IMR-90 (cell line): ENCODE measurements around the gene CPA4. TPM values are rescaled to one million over a fixed set of nuclear protein-coding genes. Genes with fewer than 3 reads are reported as not detected.

Experiments
- ATAC-seq: fragments of 200-7000 bp; cut with Tn5 transposase; 2 replicates; pipeline ENCODE4 v1.9.1; 2020; ENCODE audit warnings: low read depth, mild to moderate bottlenecking, moderate library complexity
- BruUV-seq: library from RNA; stranded (reverse); fragments of 400-500 nt; replicated peaks from 2 replicates; lab custom pipeline; 2021; lab: Mats Ljungman, UMichigan
- CTCF ChIA-PET: fragments of 300-600 bp; formaldehyde crosslinking; extraction: SDS; loops from one replicate; lab custom pipeline; 2021; ENCODE audit warnings: antibody characterized with exemption; lab: Yijun Ruan, JAX
- POLR2A ChIA-PET: fragments of 300-600 bp; sonication (Branson Sonifier 250); formaldehyde crosslinking; loops from one replicate; lab custom pipeline; 2022; ENCODE audit warnings: antibody characterized with exemption; ENCODE audit not compliant: unreplicated experiment; lab: Charles Lee
- DNase-seq: peaks from one replicate; pipeline ENCODE4 v3.0.0; 2013
- H2AFZ ChIP-seq: replicated peaks from 2 replicates; pipeline ENCODE3; 2013; ENCODE audit warnings: low read length, mild to moderate bottlenecking; ENCODE audit not compliant: poor library complexity
- H2AK5ac ChIP-seq: 2 replicates; pipeline ENCODE4 v1.6.1; 2013; ENCODE audit warnings: low read depth, low read length, inconsistent platforms
- H2AK9ac ChIP-seq: replicated peaks from 2 replicates; pipeline ENCODE3; 2013; ENCODE audit warnings: mild to moderate bottlenecking, low read depth, low read length, moderate library complexity; ENCODE audit not compliant: poor library complexity
- H2BK120ac ChIP-seq: 2 replicates; pipeline ENCODE4 v1.6.1; 2013; ENCODE audit warnings: low read depth, low read length, inconsistent platforms
- H2BK15ac ChIP-seq: 3 replicates; pipeline ENCODE4 v1.6.1; 2013; ENCODE audit warnings: low read depth, low read length, inconsistent platforms
- H2BK20ac ChIP-seq: 2 replicates; pipeline ENCODE4 v1.6.1; 2013; ENCODE audit warnings: low read depth, mild to moderate bottlenecking, inconsistent platforms, low read length, moderate library complexity
- H2BK5ac ChIP-seq: 2 replicates; pipeline ENCODE4 v1.6.1; 2013; ENCODE audit warnings: mild to moderate bottlenecking, low read depth, low read length, inconsistent platforms; ENCODE audit not compliant: poor library complexity, severe bottlenecking
- H3K14ac ChIP-seq: replicated peaks from 2 replicates; pipeline ENCODE4 v1.6.1; 2013; ENCODE audit warnings: low read depth, low read length, inconsistent platforms
- H3K18ac ChIP-seq: 2 replicates; pipeline ENCODE4 v1.6.1; 2013; ENCODE audit warnings: low read depth, low read length, control low read depth
- H3K23ac ChIP-seq: 2 replicates; pipeline ENCODE4 v1.6.1; 2013; ENCODE audit warnings: low read depth, low read length, inconsistent platforms
- H3K27ac ChIP-seq: 2 replicates; pipeline ENCODE4 v1.5.1; 2013; ENCODE audit warnings: mild to moderate bottlenecking, control low read depth, low read length; ENCODE audit not compliant: insufficient read depth
- H3K27me3 ChIP-seq: 2 replicates; pipeline ENCODE4 v1.6.1; 2013; ENCODE audit warnings: low read length; ENCODE audit not compliant: control insufficient read depth, insufficient read depth
- H3K36me3 ChIP-seq: 2 replicates; pipeline ENCODE4 v1.6.1; 2013; ENCODE audit warnings: low read length, mixed read lengths; ENCODE audit not compliant: control insufficient read depth, insufficient read depth
- H3K4ac ChIP-seq: 2 replicates; pipeline ENCODE4 v1.6.1; 2013; ENCODE audit warnings: low read depth, low read length, inconsistent platforms
- H3K4me1 ChIP-seq: 2 replicates; pipeline ENCODE4 v1.6.1; 2013; ENCODE audit warnings: low read length, mixed read lengths; ENCODE audit not compliant: control insufficient read depth, insufficient read depth
- H3K4me2 ChIP-seq: 2 replicates; pipeline ENCODE4 v1.6.1; 2013; ENCODE audit warnings: low read depth, mild to moderate bottlenecking, control low read depth, low read length, moderate library complexity
- H3K4me3 ChIP-seq: 2 replicates; pipeline ENCODE4 v1.5.1; 2013; ENCODE audit warnings: low read depth, mild to moderate bottlenecking, control low read depth, low read length, moderate library complexity; ENCODE audit not compliant: insufficient read depth
- H3K56ac ChIP-seq: 2 replicates; pipeline ENCODE4 v1.6.1; 2013; ENCODE audit warnings: low read length, inconsistent platforms; ENCODE audit not compliant: insufficient read depth; ENCODE audit errors: extremely low read depth
- H3K79me1 ChIP-seq, 2 experiments: 2 replicates each; pipeline ENCODE4 v1.6.1; 2013; ENCODE audit warnings: low read length in 2 of 2, inconsistent platforms in 1 of 2, low read depth in 1 of 2
- H3K9ac ChIP-seq: 2 replicates; pipeline ENCODE4 v1.6.1; 2013; ENCODE audit warnings: low read depth, low read length, control low read depth
- H3K9me1 ChIP-seq: 2 replicates; pipeline ENCODE4 v1.6.1; 2013; ENCODE audit warnings: low read length, inconsistent platforms; ENCODE audit not compliant: insufficient read depth
- H3K9me3 ChIP-seq: 2 replicates; pipeline ENCODE4 v1.6.1; 2013; ENCODE audit warnings: low read length; ENCODE audit not compliant: control insufficient read depth, insufficient read depth
- H4K20me1 ChIP-seq: 2 replicates; pipeline ENCODE4 v1.6.1; 2013; ENCODE audit warnings: low read length, inconsistent platforms; ENCODE audit not compliant: insufficient read depth
- H4K5ac ChIP-seq: 2 replicates; pipeline ENCODE4 v1.6.1; 2013; ENCODE audit warnings: mild to moderate bottlenecking, low read depth, low read length, control low read depth
- H4K8ac ChIP-seq, 2 experiments: 2 replicates each; pipeline ENCODE4 v1.6.1; 2013; ENCODE audit warnings: low read depth in 2 of 2, low read length in 2 of 2, control low read depth in 1 of 2, inconsistent platforms in 1 of 2
- H4K91ac ChIP-seq: 2 replicates; pipeline ENCODE4 v1.6.1; 2013; ENCODE audit warnings: low read depth, low read length, inconsistent platforms; ENCODE audit not compliant: insufficient read depth
- FOS ChIP-seq: fragments of 150-350 bp; IDR thresholded peaks from 2 replicates; pipeline ENCODE4 v1.6.1; 2016; ENCODE audit warnings: low read depth, low read length
- WGBS, 2 experiments: methylation state at CpG; one replicate each; pipeline versions ENCODE4 v1.1.5 to v1.1.7; 2013; ENCODE audit warnings: missing lambda C conversion rate in 2 of 2; ENCODE audit not compliant: insufficient read length in 1 of 2; ENCODE audit errors: extremely low coverage in 2 of 2; 5-methylcytosine and 5-hydroxymethylcytosine counted together
- dilution Hi-C: fragments of 300-500 bp; cut with HindIII; formaldehyde crosslinking; loops from one replicate; pipeline ENCODE4 v1.14.3; 2018; ENCODE audit warnings: low sequenced_read_pairs; ENCODE audit not compliant: unreplicated experiment
- in situ Hi-C: fragments of 300-500 bp; cut with MboI; formaldehyde crosslinking; loops from 3 replicates; pipeline ENCODE4 v1.14.3; 2019; ENCODE audit warnings: low sequenced_read_pairs, inconsistent platforms, mixed read lengths
- intact Hi-C: fragments of 100-400 bp; cut with micrococcal nuclease; formaldehyde crosslinking; loops from 2 replicates; pipeline ENCODE4 v1.10.0; 2022
- polyA plus RNA-seq, 3 experiments: library from polyadenylated mRNA; depleted of rRNA; stranded (reverse); fragments of >200 nt; gene quantifications; 2 replicates each; pipeline ENCODE4 v1.2.3, GENCODE V29; 2012; ENCODE audit warnings: low replicate concordance in 1 of 3
- total RNA-seq: library from RNA; depleted of rRNA; stranded (reverse); fragments of >200 nt; gene quantifications from 2 replicates; pipeline ENCODE4 v1.2.3, GENCODE V29; 2012

The CPA4 gene
- total and polyA plus RNA-seq, 2 of the 4 experiments (the other 2 are of a cell fraction): 316 to 365 TPM

DNA sequence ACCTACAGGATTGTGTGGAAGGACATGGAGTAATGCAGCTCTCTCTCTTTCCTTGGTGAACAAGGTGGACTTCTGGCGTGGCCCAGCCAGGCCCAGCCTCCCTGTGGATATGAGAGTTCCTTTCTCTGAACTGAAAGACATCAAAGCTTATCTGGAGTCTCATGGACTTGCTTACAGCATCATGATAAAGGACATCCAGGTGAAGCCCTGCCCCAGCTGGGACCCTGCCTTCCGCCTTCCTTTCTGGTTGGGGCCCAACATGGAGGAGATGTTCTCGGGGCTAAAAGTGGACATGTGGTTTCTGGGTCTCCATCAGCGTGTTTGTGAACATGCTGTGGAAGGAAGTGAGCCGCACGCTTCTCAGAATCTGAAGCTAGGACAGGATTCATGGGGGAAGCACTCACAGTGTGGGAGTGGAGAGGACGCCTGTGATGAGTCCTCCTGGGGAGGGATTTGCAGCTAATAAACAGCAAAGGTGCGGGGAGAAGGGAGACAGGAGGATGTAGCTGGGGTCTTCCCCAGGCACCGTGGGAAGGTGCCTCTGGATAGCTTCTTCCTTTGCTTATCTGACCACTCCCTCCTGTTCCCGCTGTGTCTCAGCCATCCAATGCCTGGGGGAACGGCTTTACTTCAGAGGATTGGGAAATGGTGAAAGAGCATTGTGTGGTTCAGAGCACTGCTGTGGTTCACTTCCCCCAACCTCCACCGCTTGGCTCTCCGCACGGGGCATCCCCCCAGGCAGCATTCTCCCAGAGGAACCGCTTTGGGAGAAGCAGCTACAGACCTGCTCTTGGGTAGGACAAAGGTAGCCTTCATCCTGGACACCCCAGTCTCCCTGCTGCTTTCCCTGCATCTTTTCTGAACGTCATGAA lies 57.2 kb downstream of the CPA4 start:
- Histone ChIP-seq H3K36me3 (no peaks in the 10 kb centered on the region), H2AK5ac (peak overlapping the region; percentile 38; the same call in 1 of the 2 replicates), H2AK9ac (peak overlapping the region; percentile 15), H4K8ac (peak overlapping the region; percentile 6 to 35; a peak in 2 of 4 replicates), H3K9ac (no peak overlapping the region), H3K23ac (peak overlapping the region; percentile 16; the same call in 1 of the 2 replicates), H3K4ac (peak overlapping the region; percentile 75), H3K4me3 (no peak overlapping the region), H3K56ac (no peak overlapping the region), H3K14ac (no peak overlapping the region), H3K18ac (peak overlapping the region; percentile 48), H4K5ac (peak overlapping the region; percentile 30), H2BK15ac (peak overlapping the region; percentile 63; the same call in 2 of the 3 replicates), H2AFZ (peak overlapping the region; percentile 19), H3K27ac (no peak overlapping the region), H2BK120ac (peak overlapping the region; percentile 63), H3K79me1 (peaks cover 0 to 2% of the 10 kb centered on the region in 2 experiments; a peak in 1 of 4 replicates), H3K9me3 (no peaks in the 10 kb centered on the region), H3K4me1 (peaks cover 17% of the 10 kb centered on the region), H3K27me3 (no peaks in the 10 kb centered on the region), H4K20me1 (no peaks in the 10 kb centered on the region), H4K91ac (peak overlapping the region; percentile 31; the same call in 1 of the 2 replicates), H2BK5ac (no peak overlapping the region), H2BK20ac (peak overlapping the region; percentile 74), H3K9me1 (peaks cover 13% of the 10 kb centered on the region), H3K4me2 (no peak overlapping the region)
- POLR2A ChIA-PET: no interaction called here
- intact Hi-C loops: loop anchor here (10.0 kb wide), 1 partner anchor 145 kb away; the partner anchor contains the start of gene MEST
- in situ Hi-C loops: no loop called here
- 59% methylated on average over 4 of the region's 16 CpGs; no CpG with 5 or more reads in 1 of the 2 experiments for WGBS, 2 experiments
- ATAC-seq (no peak), DNase-seq (peak; percentile 28)
- CTCF ChIA-PET: no interaction called here
- dilution Hi-C loops: no loop called here
- TF ChIP-seq FOS: no peak
- BruUV-seq: no TSS peak
